Ovary (tissue), 3 donors: ENCODE data around the gene CNR1.

Experiments
- CTCF ChIP-seq, 3 donors: fragments of 450-650 bp in 2 of 3; fragments of 200-600 bp in 1 of 3; IDR thresholded peaks; one replicate each; pipeline versions ENCODE4 v1.5.1 to v1.8.0; 2016 to 2022; ENCODE audit warnings: antibody characterized with exemption in 3 of 3, mild to moderate bottlenecking in 1 of 3
- EP300 ChIP-seq: sonication (generic); formaldehyde crosslinking; IDR thresholded peaks from one replicate; pipeline ENCODE4 v1.6.1; 2017; ENCODE audit warnings: antibody characterized with exemption
- donor health status: DM: no; HTN: no; CAD: no.

- TF ChIP-seq CTCF (IDR thresholded peaks at IDR 0.05) = no peak
- TF ChIP-seq EP300 = no peak
Observed at GRCh38 chr6:88164061-88164460, 2.1 kb downstream of the CNR1 start.
